ENCODE measurements around the gene POLR3GL.

- no peak for TF ChIP-seq CTCF (IDR thresholded peaks at IDR 0.05)
- no peak for TF ChIP-seq EZH2 (IDR thresholded peaks at IDR 0.05)
These were observed 13.0 kb upstream of the POLR3GL start for GRCh38 chr1:145951526-145951925.

All from neural progenitor cell (in vitro differentiated cells).